ENCODE data around the gene NAT16.

GRCh38 chr7:101226721-101227120, 46.6 kb upstream of the NAT16 start:
- no peak for TF ChIP-seq CTCF (IDR thresholded peaks at IDR 0.05)
- TF ChIP-seq EZH2 (IDR thresholded peaks at IDR 0.05; ENCODE audit: borderline replicate concordance, insufficient read depth, low read depth, low read length, poor library complexity, severe bottlenecking) = no peak

Data from B cell (primary cell).